GM18517 (cell line): ENCODE measurements around the gene WNT10A.

Source experiments
- ATAC-seq: cut with Tn5 transposase; IDR thresholded peaks from one replicate; pipeline ENCODE4 v1.9.1; 2021; ENCODE audit warnings: mild to moderate bottlenecking, moderate library complexity; ENCODE audit not compliant: unreplicated experiment

Gene WNT10A

DNA sequence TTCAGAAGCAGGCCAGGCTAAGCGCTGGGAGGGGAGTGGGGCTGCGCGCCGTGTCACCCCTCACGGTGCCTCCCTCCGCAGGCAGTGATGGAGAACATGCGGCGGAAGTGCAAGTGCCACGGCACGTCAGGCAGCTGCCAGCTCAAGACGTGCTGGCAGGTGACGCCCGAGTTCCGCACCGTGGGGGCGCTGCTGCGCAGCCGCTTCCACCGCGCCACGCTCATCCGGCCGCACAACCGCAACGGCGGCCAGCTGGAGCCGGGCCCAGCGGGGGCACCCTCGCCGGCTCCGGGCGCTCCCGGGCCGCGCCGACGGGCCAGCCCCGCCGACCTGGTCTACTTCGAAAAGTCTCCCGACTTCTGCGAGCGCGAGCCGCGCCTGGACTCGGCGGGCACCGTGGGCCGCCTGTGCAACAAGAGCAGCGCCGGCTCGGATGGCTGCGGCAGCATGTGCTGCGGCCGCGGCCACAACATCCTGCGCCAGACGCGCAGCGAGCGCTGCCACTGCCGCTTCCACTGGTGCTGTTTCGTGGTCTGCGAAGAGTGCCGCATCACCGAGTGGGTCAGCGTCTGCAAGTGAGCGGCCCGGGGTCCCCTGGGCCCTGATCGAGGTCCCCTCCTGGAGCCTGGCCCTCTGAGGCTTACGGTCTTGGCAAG lies 12.2 kb downstream of the WNT10A start:
- peak; percentile 47 for ATAC-seq

DNA sequence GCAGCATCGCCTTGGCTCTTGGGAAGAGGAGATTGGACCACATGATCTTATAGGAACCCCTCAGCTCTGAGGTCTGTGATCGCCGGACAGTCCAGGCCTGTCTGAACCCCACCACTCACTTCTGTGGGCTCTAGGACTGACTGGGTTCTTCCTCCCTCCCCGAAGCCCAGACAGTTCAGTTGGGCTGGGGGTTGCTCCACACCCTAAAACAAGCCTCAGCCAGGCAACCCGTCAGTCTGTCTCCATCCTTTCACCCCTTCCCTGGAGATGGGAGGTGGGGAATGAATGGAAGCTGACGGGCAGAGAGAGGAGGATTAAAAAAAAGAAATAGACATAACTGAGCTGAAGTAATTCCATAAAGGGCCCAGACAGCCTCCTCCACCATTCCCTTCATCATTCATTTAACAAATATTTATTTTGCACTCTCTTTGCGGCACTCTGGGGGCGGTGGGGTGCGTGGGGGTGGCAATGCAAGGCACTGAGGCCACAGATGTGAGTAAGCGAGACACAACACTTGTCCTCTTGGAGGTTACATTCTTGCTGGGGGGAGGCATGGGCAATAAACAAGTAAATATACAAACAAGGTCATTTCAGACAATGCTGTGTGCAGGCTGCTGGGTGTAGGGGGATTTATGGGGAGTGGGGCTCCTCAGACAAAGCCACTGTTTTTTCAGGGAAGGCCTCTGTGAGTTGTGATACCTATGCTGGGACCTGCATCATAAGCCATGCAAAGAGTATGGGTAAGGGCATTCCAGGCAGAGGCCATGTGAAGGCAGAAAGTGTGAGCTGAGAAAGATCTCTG lies 12.9 kb downstream of the WNT10A start:
- no peak for ATAC-seq

DNA sequence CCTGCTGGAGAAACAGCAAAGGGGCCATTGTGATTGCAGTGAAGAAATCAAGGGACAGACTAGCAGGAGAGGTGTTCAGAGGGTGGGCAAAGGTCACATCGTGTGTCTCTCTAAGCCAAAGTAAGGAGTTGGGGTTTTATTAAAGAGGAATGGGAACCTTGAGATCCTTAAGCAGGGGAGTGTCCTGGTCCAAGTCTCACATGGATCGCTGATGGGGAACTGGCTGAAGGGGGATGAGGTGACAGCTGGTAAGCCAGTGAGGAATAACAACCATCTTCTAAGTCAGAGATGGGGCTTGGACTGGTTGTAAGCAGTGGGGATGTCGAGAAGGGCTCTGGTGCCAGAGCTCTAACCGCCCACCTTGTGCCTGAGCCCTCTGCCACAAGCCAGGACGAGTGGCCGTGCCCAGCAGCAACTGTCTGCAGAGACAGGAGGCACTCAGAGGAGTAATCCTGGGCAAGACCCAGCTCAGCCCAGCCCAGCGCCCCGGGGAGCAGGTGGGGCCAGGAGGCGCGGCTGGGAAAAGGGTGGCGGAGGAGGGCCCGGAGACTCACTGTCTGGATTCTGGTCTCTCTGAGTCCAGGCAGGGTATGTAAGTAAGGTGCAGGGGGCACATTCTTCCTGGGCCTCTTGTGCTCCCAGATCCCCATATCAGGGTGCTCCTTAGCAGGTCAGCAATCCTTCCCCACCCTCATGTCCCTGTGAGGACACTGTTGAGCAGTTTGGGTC lies 13.7 kb downstream of the WNT10A start:
- no peak for ATAC-seq

DNA sequence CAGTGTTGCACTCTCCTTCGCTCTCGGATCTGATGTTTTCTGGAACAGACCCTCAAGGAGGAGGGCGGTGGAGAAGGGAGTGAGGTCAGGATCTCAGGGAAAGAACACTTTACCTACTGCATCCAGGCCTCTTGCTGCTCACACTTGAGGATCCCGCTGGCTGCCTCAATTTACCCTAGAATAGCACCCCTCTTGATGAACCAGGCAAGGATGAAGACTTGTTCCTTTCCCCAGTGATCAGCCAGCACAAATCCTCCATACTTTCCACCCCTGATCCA lies 14.2 kb downstream of the WNT10A start:
- ATAC-seq: no peak

DNA sequence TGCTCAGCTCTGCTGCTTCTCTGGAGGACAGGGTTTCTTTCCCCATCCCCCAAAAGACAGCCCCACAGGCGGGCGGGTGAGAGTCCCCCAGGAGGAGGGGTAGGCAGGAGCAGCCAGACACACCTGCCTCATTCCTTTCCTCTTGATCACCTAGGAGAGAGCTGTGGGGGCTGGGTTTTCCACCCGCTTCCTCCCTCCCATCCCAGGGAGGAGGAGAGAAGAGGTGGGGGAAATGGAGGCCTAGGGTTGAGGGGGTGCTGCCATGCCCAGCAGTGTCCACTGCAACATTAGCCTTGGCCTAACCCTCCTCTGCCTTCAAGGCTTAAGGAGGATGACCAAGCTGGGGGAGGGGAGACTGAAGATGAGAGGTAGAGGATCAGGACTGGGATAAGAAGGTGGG lies 14.7 kb downstream of the WNT10A start:
- ATAC-seq: no peak

DNA sequence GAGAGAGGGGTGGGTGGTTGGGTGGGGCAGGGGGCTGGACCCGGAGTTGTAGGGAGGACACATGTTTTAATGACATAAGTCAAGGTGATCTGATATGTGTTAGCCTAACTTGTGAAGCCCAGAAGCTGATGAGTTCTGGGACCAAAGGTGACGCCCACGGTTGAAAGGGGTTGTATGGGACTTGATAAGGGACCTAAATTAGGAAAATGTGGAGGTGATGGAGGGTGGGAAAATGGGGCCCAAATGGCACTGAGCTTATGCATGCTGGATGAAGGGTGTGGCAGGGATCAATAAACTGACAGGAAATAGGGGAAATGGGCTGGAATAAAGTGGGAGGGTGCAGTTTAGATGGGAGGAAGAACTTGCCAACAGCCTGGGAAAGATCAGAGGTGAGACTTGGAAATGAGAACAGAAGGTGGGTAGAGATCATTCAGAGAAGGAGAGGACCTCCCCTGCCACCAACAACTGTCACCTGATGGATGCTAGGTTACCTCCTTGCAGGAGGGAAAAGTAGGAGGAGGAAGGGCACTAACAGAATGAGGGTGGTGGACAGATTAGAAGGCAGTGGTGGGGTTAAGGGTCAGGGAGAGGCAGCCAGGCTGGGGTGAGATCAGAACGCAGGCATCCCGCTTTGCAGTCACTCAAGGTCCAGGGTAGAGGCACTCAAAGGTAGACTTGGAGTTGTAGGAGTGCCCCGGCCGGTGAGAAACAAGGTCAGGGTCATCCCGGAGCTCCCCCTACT lies 15.3 kb downstream of the WNT10A start:
- ATAC-seq: peak; percentile 18

DNA sequence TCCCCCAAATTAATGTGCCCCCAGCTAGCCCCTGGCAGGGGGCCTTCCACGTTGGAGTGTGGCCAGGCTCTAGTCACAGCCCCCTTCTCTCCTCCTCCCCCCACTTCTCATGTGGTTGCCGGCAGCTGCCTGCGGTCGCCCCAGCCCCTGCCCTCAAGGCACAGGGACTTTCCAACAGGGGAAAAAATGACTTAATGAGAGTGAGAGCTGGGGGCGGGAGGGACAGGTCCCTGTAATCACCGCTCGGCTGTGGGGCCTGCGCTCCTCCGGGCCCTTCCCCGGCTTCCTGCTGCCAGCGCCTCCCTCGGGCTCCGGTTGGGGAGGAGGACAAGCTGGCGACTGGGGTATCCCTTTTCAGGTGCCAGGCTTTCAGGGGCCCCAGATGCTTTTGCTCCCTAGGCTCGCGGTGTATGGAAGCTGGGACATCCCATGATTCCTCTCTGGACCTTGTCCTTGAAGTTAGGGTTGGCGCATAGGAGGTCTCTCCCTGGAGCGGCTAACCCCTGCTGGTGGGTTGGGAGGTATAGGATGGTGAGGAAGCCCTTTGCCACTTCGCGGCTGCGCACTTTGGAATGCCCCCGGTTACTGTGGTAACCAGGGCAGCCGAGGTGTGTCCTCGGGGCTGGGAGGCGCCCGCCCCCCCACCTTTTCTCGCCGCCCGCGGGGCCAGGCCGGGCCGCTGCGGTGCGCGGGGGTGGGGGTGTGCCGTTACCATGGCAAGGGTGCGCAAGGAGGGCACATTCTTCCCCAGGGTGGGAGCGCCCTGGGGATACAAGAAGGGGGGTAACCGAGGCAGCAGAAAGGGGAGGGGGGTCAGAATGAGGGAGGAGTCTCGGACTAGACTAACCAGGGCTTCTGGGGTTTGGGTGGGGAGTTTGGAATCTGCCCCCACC lies 16.1 kb downstream of the WNT10A start:
- ATAC-seq: peak; percentile 52

DNA sequence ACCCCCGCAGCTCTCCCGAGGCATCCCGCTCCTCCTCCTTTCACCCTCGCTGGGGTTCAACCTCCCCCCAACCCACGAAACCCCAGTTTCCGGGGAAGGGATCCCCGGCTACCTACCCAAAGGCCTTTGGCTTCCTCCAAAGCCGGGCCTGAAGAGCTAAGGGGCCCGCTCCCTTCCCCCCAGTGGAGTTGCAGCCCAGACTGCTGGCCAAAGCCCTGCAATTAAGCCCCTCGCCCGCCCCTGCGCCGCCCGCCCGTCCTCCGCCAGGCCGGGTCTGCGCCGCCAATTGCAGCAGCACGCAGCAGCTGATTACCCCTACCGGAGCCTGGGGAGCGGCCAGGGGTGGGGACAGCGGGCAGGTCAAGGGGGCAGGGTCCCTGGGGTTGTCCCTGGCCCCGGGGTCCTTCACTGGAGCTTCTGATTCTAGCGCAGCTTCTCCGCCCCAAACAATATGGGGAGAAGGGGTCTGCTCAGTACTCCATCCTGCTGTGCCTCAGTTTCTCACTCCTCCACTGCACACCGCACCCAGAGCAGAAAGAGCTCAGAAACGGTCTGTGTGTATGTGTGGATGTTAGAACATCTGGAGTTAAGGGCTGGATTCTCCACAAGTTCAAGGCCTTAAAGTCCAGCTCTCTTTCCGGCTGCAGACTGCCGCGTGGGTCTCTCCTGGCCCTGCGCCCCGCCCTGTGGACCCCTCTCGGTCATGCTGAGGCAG lies 16.9 kb downstream of the WNT10A start:
- ATAC-seq: peak; percentile 3

DNA sequence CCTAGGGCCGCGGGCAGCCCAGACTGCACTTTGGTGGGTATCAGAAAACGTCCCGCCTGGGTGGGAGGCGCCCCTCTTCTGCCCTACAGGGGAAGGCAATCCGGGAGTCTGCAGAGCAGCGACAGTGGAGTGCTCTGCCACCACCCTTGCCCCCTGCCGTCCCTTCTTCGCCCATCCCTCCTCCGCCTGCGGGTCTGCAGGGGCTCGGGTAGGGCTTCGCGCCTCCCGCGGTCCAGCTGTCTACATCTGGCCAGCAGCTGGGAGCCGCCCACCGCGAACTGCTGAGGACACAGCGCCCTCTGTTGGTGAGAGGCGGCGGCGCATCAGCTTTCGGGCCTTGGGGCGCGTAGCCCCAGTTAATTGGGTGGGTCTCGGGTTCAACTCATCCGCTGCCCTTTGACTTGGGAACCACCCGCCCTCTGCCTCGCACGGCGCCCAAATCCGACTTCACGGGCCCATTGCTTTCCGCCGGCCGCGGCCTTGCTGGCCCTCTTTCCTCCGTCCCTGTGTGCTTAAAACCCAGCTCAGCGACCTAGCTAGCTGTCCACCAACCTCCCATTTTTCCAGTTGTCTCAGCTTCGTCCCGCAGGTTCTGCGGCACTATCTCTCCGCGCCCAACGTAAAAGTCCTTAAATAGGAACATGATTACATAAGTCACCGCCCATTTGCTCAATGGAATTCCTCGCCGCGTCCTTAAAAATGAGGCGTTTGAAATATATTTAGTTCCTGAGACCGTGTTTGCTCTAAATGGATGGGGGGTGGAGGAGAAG lies 17.6 kb downstream of the WNT10A start:
- peak; percentile 45 for ATAC-seq

DNA sequence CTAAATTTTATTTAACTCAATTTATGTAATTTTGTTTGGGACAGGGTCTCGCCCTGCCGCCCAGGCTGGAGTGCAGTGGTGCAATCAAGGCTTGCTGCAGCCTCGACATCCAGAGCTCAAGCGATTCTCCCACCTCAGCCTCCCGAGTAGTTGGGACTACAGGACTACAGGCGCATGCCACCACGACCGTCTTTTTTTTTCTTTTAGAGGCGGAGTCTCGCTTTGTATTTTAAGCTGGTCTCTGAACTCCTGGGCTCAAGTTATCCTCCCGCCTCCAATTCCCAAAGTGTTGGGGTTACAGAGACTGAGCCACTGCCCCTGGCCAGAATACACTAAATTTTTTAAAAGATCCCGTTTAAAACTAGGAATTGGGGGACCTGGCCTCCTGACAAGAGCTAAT lies 18.5 kb downstream of the WNT10A start:
- no peak for ATAC-seq

DNA sequence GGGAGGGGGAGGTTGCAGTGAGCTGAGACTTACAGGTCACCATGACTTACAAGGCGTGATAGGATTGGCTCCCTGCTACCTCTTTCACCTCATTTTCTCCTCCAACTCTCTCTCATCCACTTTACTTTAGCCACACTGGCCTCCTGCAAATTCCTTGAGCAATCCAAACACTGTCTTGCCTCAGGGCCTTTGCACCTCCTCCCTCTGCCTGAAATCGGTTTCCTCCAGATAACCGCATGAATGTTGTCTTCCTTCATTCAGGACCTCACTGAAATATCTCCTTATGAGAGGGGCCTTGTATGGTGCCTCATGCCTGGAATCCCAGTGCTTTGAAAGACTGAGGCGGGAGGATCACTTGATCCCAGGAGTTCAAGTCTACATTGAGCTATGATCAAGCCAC lies 21.8 kb downstream of the WNT10A start:
- ATAC-seq: no peak

DNA sequence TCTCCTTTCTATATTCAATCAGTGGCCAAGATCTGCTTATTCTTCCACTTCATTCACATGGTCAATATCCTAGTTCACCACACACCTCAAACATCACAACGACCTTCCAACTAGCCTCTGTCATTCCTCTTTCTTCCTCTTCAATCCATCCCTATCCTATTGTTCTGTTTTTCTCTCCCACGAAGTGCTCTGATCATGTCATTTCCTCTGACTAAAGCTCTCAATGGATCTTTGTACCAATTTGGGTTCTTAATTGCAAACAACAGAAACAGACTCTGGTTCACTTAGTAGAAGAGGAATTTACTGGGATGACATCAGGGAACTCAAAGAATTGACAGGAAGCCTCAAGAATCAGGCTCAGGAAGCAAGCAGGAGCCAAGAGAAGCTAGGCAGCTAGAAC lies 23.5 kb downstream of the WNT10A start:
- no peak for ATAC-seq

DNA sequence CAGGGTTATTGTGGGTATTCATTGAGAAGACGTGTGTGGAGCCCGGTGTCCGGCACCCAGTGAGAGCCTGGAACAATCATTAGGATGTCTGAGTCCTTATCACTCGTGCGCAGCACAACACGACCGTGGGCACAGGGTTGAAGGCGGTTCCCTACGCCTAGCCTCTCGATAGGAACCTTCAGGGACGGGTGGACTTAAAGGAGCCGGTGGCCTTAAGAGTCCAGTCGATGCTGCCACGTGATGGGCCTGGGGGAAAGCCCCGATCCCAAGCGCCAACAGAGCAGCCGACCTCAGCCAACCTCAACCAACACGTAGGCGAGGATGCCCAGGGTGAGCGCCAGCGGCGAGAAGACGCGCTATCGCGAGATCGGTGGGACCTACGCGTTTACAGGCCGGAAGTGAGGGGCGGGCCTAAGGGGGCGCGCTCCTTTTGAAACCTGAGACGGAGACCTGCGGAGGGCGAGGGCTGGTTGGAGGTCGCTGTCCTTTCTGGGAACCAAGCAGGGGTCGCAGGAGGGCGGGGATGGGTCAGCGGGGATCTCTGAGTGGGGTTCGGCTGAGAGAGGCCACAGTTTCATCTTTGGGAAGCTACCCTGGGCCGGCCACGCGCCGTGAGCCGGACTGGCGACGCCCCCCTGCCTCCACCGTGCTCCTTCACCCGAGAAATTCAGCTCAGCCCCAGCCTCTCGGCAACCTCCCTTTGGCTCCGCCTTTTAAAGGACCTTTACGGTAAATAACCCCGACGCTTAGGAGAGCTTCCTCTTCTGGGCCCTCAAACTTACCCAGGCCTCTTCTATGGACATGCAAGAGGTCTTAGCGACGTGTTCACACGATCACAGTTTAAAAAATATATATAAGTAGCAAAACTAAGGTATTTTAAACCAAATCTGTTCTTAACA lies 28.3 kb downstream of the WNT10A start:
- ATAC-seq: peak; percentile 90

DNA sequence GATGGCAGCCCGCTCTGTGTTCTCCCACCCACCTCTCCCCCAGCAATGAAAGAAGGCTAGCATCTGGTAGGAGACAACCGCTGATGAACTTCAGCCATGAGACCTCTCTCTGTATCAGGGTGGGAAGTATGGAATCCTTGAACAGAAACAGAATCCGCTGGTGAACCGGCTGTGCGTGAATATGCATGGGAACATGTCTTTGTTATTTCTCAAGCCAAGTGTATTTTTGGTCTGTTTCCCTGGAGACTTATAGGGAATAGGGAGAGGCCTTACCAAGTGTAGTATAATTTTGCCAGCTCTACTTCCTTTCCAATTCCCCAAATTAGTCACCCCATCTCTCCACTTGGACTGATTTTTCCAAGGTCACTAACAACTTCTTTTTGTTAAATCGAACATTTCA lies 30.1 kb downstream of the WNT10A start:
- no peak for ATAC-seq

DNA sequence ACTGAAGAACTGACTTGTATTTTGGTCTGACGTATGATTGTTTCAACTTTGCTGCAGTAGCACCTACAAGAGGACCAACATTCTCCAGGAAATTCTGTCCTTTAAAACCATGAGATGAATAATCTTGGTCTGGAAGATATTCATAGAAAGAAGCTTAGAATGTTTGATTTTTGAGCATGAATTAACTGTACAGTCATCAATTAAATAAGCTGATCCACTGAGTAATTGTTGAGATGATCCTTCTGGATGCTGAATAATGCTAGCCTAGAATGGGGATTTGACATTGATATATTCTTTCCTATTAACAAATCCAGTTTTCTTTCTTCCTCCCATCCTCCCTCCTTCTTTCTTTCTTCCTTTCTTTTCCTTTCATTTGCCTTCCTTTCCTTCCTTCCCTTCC lies 39.9 kb downstream of the WNT10A start:
- ATAC-seq: no peak

DNA sequence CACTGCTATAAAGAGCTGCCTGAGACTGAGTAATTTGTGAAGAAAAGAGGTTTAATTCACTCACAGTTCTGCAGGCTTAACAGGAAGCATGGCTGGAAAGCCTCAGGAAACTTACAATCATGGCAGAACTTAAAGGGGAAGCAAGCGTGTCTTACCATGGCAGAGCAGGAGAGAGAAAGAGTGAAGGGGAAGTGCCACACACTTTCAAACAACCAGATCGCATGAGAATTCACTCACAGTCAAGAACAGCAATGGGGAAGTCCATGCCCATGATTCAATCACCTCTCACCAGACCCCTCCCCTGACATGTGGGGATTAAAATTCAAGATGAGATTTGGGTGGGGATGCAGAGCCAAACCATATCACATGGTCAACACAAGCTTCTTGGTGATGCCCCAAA lies 44.1 kb downstream of the WNT10A start:
- ATAC-seq: no peak

DNA sequence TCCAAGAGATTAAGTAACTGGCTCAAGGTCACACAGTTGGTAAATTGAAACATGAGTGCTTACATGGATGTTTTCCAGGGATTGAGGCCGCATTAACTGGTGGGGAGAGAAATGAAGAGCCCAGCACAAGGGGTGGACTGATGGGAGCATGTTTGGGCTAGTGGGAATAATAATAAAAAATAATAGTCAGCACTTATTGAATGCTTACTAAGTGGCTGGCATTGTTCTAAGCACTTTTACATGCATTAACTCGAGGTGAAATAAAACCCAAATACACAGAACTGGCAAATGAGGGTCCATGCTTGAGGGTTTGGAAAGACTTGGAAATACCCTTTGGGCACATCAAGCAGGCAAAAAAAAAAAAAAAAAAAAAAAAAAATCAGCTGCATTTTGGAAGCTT lies 44.8 kb downstream of the WNT10A start:
- ATAC-seq: no peak

DNA sequence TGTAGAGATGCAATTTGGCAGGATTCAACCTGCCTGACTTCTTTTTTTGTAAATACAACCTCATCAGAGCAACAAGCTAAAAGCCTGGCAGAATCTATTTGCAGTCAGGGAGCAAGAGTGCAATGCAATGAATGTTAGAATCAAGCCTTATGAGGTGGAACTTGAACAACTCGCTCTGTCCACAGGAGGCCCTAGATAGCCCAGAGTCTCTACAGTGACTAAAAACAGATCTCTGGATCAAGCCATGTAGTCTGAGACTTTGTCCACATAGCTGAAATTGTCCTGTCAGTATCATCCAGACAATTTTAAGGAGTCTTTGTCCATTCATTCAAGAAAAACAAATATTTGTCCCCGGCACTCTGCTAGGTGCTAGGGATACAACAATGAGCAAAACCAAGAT lies 46.8 kb downstream of the WNT10A start:
- no peak for ATAC-seq
